Uterine smooth muscle cell (primary cell): Measurements from ENCODE around the gene CLEC18C. TPM values are rescaled to one million over a fixed set of nuclear protein-coding genes. Genes with fewer than 3 reads are reported as not detected.

ENCODE experiments used
- total RNA-seq: library from RNA; depleted of rRNA; stranded (reverse); fragments of >200 nt; gene quantifications from 2 replicates; pipeline ENCODE4 v1.2.3, GENCODE V29; 2014

CLEC18C gene
- total RNA-seq: 0.25 TPM in 1 of 2 replicates, not detected in the other

GRCh38 chr16:70173212-70173837 is at the start of gene CLEC18C:
TSS of gene CLEC18C (plus strand) at chr16:70173787. CDS start at chr16:70174279, 492 bp downstream.

Other genes starting within 250 kb of the CLEC18C start
- 0.12 and 0.22 TPM in 2 replicates for gene CLEC18A, start 222.5 kb upstream of the CLEC18C start, total RNA-seq
- gene PDPR, start 59.5 kb upstream of the CLEC18C start, total RNA-seq: 9.4 and 18.6 TPM in 2 replicates
- gene EXOSC6, start 78.2 kb downstream of the CLEC18C start, total RNA-seq: 41.1 and 73.4 TPM in 2 replicates
- gene AARS1, start 115.7 kb downstream of the CLEC18C start, total RNA-seq: 326 and 581 TPM in 2 replicates
- 21.5 and 28.6 TPM in 2 replicates for gene DDX19B, start 125.4 kb downstream of the CLEC18C start, total RNA-seq
- gene DDX19A, start 173.1 kb downstream of the CLEC18C start, total RNA-seq: 43.0 and 44.3 TPM in 2 replicates